ENCODE measurements around the gene FOXL3. TPM values are rescaled to one million over a fixed set of nuclear protein-coding genes. Genes with fewer than 3 reads are reported as not detected.

The FOXL3 gene
- total RNA-seq, 1 experiment from 2014 or later, result not detected

GRCh38 chr7:314853-315252, 24.9 kb downstream of the FOXL3 start:
- peaks cover 5% of the 10 kb centered on the region; the same call in 1 of the 2 replicates for H3K4me1 ChIP-seq (ENCODE audit: control insufficient read depth, insufficient read depth, low read length)
- in situ Hi-C loops (cut with HindIII; ENCODE audit: low pct_unique_long_range_greater_than_20kb, low sequenced_read_pairs), result no loop called here
- DNase-seq (ENCODE audit: low read depth, low spot score), result no peak
- H3K27ac ChIP-seq (ENCODE audit: low read length), result no peak overlapping the region
- no peak overlapping the region for H3K4me3 ChIP-seq (ENCODE audit: low read depth in 2 of 2, low read length in 2 of 2)
- POLR2A ChIA-PET, result no interaction called here
- no peak for ATAC-seq
- peaks cover 55% of the 10 kb centered on the region for H3K27me3 ChIP-seq (ENCODE audit: control insufficient read depth, insufficient read depth, low read length)
- BruUV-seq (replicated peaks), result no TSS peak
- CTCF ChIA-PET, result no interaction called here
- H3K9me3 ChIP-seq (ENCODE audit: control insufficient read depth, insufficient read depth, low read depth, low read length), result no peaks in the 10 kb centered on the region
- TF ChIP-seq CTCF (IDR thresholded peaks at IDR 0.05) (no peak), TCF7L2 (IDR thresholded peaks at IDR 0.05; ENCODE audit: low read depth, low read length) (no peak), SIN3A (IDR thresholded peaks at IDR 0.05; ENCODE audit: borderline replicate concordance, insufficient read depth, low read depth, low read length) (no peak), REST (IDR thresholded peaks at IDR 0.05; ENCODE audit: insufficient read depth in 1 of 2, low read depth in 2 of 2, low read length in 1 of 2) (no peak), POLR2AphosphoS5 (IDR thresholded peaks at IDR 0.05; ENCODE audit: low read depth, low read length) (no peak)
- H3K36me3 ChIP-seq (ENCODE audit: control insufficient read depth, insufficient read depth, low read length), result no peaks in the 10 kb centered on the region
- intact Hi-C loops (cut with micrococcal nuclease; ENCODE audit: unreplicated experiment), result no loop called here

DNA sequence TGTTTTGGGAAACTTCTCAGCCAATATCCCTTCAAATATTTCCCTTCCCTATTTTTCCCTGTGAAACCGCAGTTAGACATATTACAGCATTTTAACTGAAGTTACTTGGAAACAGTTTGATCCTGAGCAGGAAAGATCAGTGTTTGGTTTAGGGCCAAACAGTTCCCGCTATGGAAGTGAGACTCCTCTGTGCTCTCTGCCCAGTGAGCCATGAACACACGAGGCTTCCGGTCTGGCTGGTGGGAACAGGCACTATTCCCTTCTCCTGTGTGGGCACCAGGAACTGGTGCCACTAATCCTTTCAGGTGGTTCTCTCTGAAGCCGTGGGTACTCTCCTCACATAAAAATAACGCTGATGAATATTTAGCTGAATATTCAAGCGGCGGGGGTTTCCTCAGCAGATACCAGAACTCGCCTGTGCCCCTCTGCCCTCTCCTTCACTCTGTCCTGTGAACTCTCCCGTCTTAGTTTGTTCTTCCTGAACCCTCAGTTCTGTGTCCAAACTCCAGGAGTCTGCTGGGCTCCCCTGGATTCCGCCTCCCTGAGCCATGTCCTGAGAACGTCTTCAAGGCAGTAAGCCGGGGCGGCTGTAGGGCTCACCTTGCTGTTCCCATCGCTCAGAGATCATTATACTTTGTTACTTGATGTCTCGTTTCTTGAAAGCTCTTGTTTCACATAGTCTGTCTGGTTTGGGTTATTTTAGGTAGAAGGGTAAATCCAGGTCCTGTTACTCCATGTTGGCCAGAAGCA, 25.7 kb downstream of the FOXL3 start:
- DNase-seq (ENCODE audit: low read depth, low spot score) (no peak), ATAC-seq (no peak)
- Histone ChIP-seq H3K4me3 (ENCODE audit: low read depth in 2 of 2, low read length in 2 of 2) (no peak overlapping the region), H3K36me3 (ENCODE audit: control insufficient read depth, insufficient read depth, low read length) (no peaks in the 10 kb centered on the region), H3K9me3 (ENCODE audit: control insufficient read depth, insufficient read depth, low read depth, low read length) (no peaks in the 10 kb centered on the region), H3K27ac (ENCODE audit: low read length) (no peak overlapping the region), H3K4me1 (ENCODE audit: control insufficient read depth, insufficient read depth, low read length) (peaks cover 5% of the 10 kb centered on the region; the same call in 1 of the 2 replicates), H3K27me3 (ENCODE audit: control insufficient read depth, insufficient read depth, low read length) (peaks cover 58% of the 10 kb centered on the region)
- in situ Hi-C loops (cut with HindIII; ENCODE audit: low pct_unique_long_range_greater_than_20kb, low sequenced_read_pairs), result no loop called here
- no TSS peak for BruUV-seq (replicated peaks)
- TF ChIP-seq TCF7L2 (IDR thresholded peaks at IDR 0.05; ENCODE audit: low read depth, low read length) (no peak), CTCF (IDR thresholded peaks at IDR 0.05) (no peak), POLR2AphosphoS5 (IDR thresholded peaks at IDR 0.05; ENCODE audit: low read depth, low read length) (no peak), REST (IDR thresholded peaks at IDR 0.05; ENCODE audit: insufficient read depth in 1 of 2, low read depth in 2 of 2, low read length in 1 of 2) (no peak), SIN3A (IDR thresholded peaks at IDR 0.05; ENCODE audit: borderline replicate concordance, insufficient read depth, low read depth, low read length) (no peak)
- CTCF ChIA-PET, result no interaction called here
- POLR2A ChIA-PET, result no interaction called here
- intact Hi-C loops (cut with micrococcal nuclease; ENCODE audit: unreplicated experiment), result no loop called here

Data from Panc1 (cell line).